Measurements from ENCODE around the gene FAM83G. TPM values are rescaled to one million over a fixed set of nuclear protein-coding genes. Genes with fewer than 3 reads are reported as not detected.

The FAM83G gene
- total and polyA plus RNA-seq, 2 donors (not counting 3 experiments of a cell fraction or from before 2014, with no cell fraction given): 7.0 to 10.9 TPM

- BruUV-seq (replicated peaks): no TSS peak
- Histone ChIP-seq H3K27ac (ENCODE audit: insufficient read depth, low read depth, low read length) (no peak overlapping the region), H4K20me1 (replicated peaks; ENCODE audit: control insufficient read depth, extremely low read depth, insufficient read depth, low read length) (no peaks in the 10 kb centered on the region), H3K36me3 (ENCODE audit: control insufficient read depth in 2 of 2, extremely low read depth in 1 of 2, insufficient read depth in 2 of 2, low read length in 2 of 2) (no peaks in the 10 kb centered on the region), H3K9ac (replicated peaks; ENCODE audit: extremely low read depth, insufficient read depth, low read length) (no peak overlapping the region), H3K9me1 (replicated peaks; ENCODE audit: control insufficient read depth, extremely low read depth, insufficient read depth, low read length) (no peaks in the 10 kb centered on the region), H3K4me2 (ENCODE audit: insufficient read depth, low read length) (no peak overlapping the region), H3K4me3 (replicated peaks in 1 of 3; ENCODE audit: insufficient read depth in 1 of 3, low read depth in 1 of 3, low read length in 3 of 3) (no peak overlapping the region), H3K79me2 (ENCODE audit: control insufficient read depth, insufficient read depth, low read length) (no peaks in the 10 kb centered on the region), H3K9me3 (replicated peaks; ENCODE audit: control insufficient read depth, insufficient read depth, low read length) (no peaks in the 10 kb centered on the region), H3K4me1 (ENCODE audit: control insufficient read depth, extremely low read depth, insufficient read depth, low read length) (no peaks in the 10 kb centered on the region), H2AFZ (ENCODE audit: low read depth, low read length) (no peak overlapping the region), H3K27me3 (ENCODE audit: control insufficient read depth in 2 of 2, insufficient read depth in 2 of 2, low read length in 2 of 2) (peaks cover 19 to 29% of the 10 kb centered on the region in 2 experiments)
- TF ChIP-seq POLR2AphosphoS5 (IDR thresholded peaks at IDR 0.05; ENCODE audit: insufficient read depth, low read depth, low read length): no peak
- TF ChIP-seq MYC (IDR thresholded peaks at IDR 0.05; ENCODE audit: low read depth, low read length): no peak
- no peak for TF ChIP-seq MAX (IDR thresholded peaks at IDR 0.05; ENCODE audit: insufficient read depth, insufficient read length)
- TF ChIP-seq GATA2 (IDR thresholded peaks at IDR 0.05; ENCODE audit: insufficient read depth, insufficient read length, low read depth, low read length): no peak
- no peak for TF ChIP-seq JUN (IDR thresholded peaks at IDR 0.05; ENCODE audit: borderline replicate concordance, insufficient read depth, insufficient read length, low read depth)
- no peak for TF ChIP-seq POLR2A (IDR thresholded peaks at IDR 0.05; ENCODE audit: low read depth, low read length)
- no peak for TF ChIP-seq CTCF (IDR thresholded peaks at IDR 0.05; ENCODE audit: extremely low read depth in 1 of 2, insufficient read depth in 1 of 2, low read depth in 1 of 2, low read length in 2 of 2)
- no peak for TF ChIP-seq EZH2 (IDR thresholded peaks at IDR 0.05; ENCODE audit: borderline replicate concordance, low read depth, low read length, severe bottlenecking)
- no peak for TF ChIP-seq FOS (IDR thresholded peaks at IDR 0.05; ENCODE audit: borderline replicate concordance, insufficient read depth, low read length)
- DNase-seq (ENCODE audit: low read depth, low spot score) (no peak), FAIRE-seq (no peak)
- ChIA-PET POLR2A (no interaction called here), CTCF (interaction anchor here (1.0 kb wide), 1 partner anchor 13 kb away, joined by 4 read pairs; no protein-coding TSS in a partner anchor)
- intact Hi-C loops (cut with micrococcal nuclease): no loop called here
- dilution Hi-C loops (cut with MboI; ENCODE audit: extremely low pct_ligation_motif_present, low sequenced_read_pairs): no loop called here
Measured at GRCh38 chr17:18947866-18948265, 56.7 kb downstream of the FAM83G start.

Measured in endothelial cell of umbilical vein (primary cell).